GM19238 (cell line): ENCODE data around the gene TBC1D2B.
A peak's percentile ranks its signal among the peaks of the same experiment; 100 is the strongest.

Source experiments
- DNase-seq: peaks from one replicate; pipeline ENCODE4 v3.0.0; 2011; ENCODE audit warnings: low spot score; ENCODE audit not compliant: insufficient read length

Gene TBC1D2B

GRCh38 chr15:78072080-78072892 is 5.2 kb downstream of the TBC1D2B start:
- DNase-seq, result no peak

GRCh38 chr15:78071383-78071782 is 6.1 kb downstream of the TBC1D2B start:
- no peak for DNase-seq

- no peak for DNase-seq
These were observed 7.3 kb downstream of the TBC1D2B start for GRCh38 chr15:78070049-78070700.

GRCh38 chr15:78069462-78070029 is 8.0 kb downstream of the TBC1D2B start:
- DNase-seq, result no peak

- no peak for DNase-seq
These were observed 8.5 kb downstream of the TBC1D2B start for GRCh38 chr15:78069052-78069414.

GRCh38 chr15:78067328-78068228 is 9.9 kb downstream of the TBC1D2B start:
- DNase-seq, result no peak

- DNase-seq, result peak; percentile 39
These were observed 11.3 kb downstream of the TBC1D2B start for GRCh38 chr15:78065973-78066946.

GRCh38 chr15:78065284-78065872 is 12.1 kb downstream of the TBC1D2B start:
- DNase-seq, result no peak

- DNase-seq, result no peak
These were observed 13.0 kb downstream of the TBC1D2B start for GRCh38 chr15:78064544-78064943.

GRCh38 chr15:78063970-78064385 is 13.5 kb downstream of the TBC1D2B start:
- no peak for DNase-seq

GRCh38 chr15:78063217-78063616 is 14.3 kb downstream of the TBC1D2B start:
- no peak for DNase-seq

- DNase-seq, result no peak
These were observed 15.5 kb downstream of the TBC1D2B start for GRCh38 chr15:78061963-78062427.

- no peak for DNase-seq
These were observed 17.3 kb downstream of the TBC1D2B start for GRCh38 chr15:78060232-78060631.

- no peak for DNase-seq
These were observed 18.2 kb downstream of the TBC1D2B start for GRCh38 chr15:78059110-78059839.

GRCh38 chr15:78058401-78058935 is 19.0 kb downstream of the TBC1D2B start:
- no peak for DNase-seq

- DNase-seq, result no peak
These were observed 19.7 kb downstream of the TBC1D2B start for GRCh38 chr15:78057803-78058202.

GRCh38 chr15:78056714-78057269 is 20.7 kb downstream of the TBC1D2B start:
- no peak for DNase-seq

GRCh38 chr15:78055919-78056713 is 21.4 kb downstream of the TBC1D2B start:
- DNase-seq, result no peak
